H9 (cell line): Measurements from ENCODE around the gene UQCR10. TPM values are rescaled to one million over a fixed set of nuclear protein-coding genes. Genes with fewer than 3 reads are reported as not detected.

Experiments
- DNase-seq: peaks from one replicate; pipeline ENCODE4 v3.0.0-alpha.2; 2017
- H2AFZ ChIP-seq: one replicate; pipeline ENCODE4 v1.6.1; 2013; ENCODE audit warnings: mild to moderate bottlenecking, low read length, control low read depth, moderate library complexity
- H2AK5ac ChIP-seq: 2 replicates; pipeline ENCODE4 v1.6.1; 2013; ENCODE audit warnings: low read length, control low read depth, mixed read lengths; ENCODE audit not compliant: insufficient read length
- H2BK120ac ChIP-seq: one replicate; pipeline ENCODE4 v1.6.1; 2013; ENCODE audit warnings: low read depth, mild to moderate bottlenecking, low read length, control low read depth, inconsistent platforms; ENCODE audit not compliant: poor library complexity, severe bottlenecking
- H2BK12ac ChIP-seq: 2 replicates; pipeline ENCODE4 v1.6.1; 2013; ENCODE audit warnings: low read length, control low read depth, mixed read lengths, low read depth; ENCODE audit not compliant: insufficient read length
- H2BK15ac ChIP-seq: 2 replicates; pipeline ENCODE4 v1.6.1; 2013; ENCODE audit warnings: low read depth, low read length, control low read depth
- H2BK20ac ChIP-seq: one replicate; pipeline ENCODE4 v1.6.1; 2013; ENCODE audit warnings: low read depth, mild to moderate bottlenecking, low read length, control low read depth, inconsistent platforms; ENCODE audit not compliant: poor library complexity, severe bottlenecking
- H2BK5ac ChIP-seq: 2 replicates; pipeline ENCODE4 v1.6.1; 2013; ENCODE audit warnings: low read length, control low read depth, mixed read lengths; ENCODE audit not compliant: insufficient read length
- H3K14ac ChIP-seq: 2 replicates; pipeline ENCODE4 v1.6.1; 2013; ENCODE audit warnings: low read length, control low read depth; ENCODE audit not compliant: insufficient read depth
- H3K18ac ChIP-seq: 2 replicates; pipeline ENCODE4 v1.6.1; 2013; ENCODE audit warnings: low read depth, mild to moderate bottlenecking, mixed read lengths, low read length, control low read depth; ENCODE audit not compliant: insufficient read length
- H3K23ac ChIP-seq: 2 replicates; pipeline ENCODE4 v1.6.1; 2013; ENCODE audit warnings: low read length, control low read depth, mixed read lengths, low read depth; ENCODE audit not compliant: insufficient read length
- H3K23me2 ChIP-seq: 2 replicates; pipeline ENCODE4 v1.6.1; 2013; ENCODE audit warnings: low read depth, mild to moderate bottlenecking, mixed read lengths, low read length, control low read depth; ENCODE audit not compliant: insufficient read length, poor library complexity, severe bottlenecking
- H3K27ac ChIP-seq: 2 replicates; pipeline ENCODE4 v1.5.1; 2013; ENCODE audit warnings: low read length, control low read depth, mixed read lengths, low read depth; ENCODE audit not compliant: insufficient read length
- H3K27me3 ChIP-seq: 2 replicates; pipeline ENCODE4 v1.6.1; 2013; ENCODE audit warnings: low read length, control low read depth, inconsistent platforms; ENCODE audit not compliant: insufficient read depth
- H3K4ac ChIP-seq: 2 replicates; pipeline ENCODE4 v1.6.1; 2013; ENCODE audit warnings: low read depth, mild to moderate bottlenecking, control low read depth, inconsistent platforms, low read length, moderate library complexity
- H3K4me1 ChIP-seq: 2 replicates; pipeline ENCODE4 v1.6.1; 2013; ENCODE audit warnings: low read length, control low read depth, inconsistent platforms; ENCODE audit not compliant: insufficient read depth
- H3K4me2 ChIP-seq: 2 replicates; pipeline ENCODE4 v1.6.1; 2013; ENCODE audit warnings: low read length, control low read depth, mixed read lengths; ENCODE audit not compliant: insufficient read length, insufficient read depth
- H3K56ac ChIP-seq: 2 replicates; pipeline ENCODE4 v1.6.1; 2013; ENCODE audit warnings: low read depth, mild to moderate bottlenecking, mixed read lengths, low read length, control low read depth; ENCODE audit not compliant: insufficient read length
- H3K79me1 ChIP-seq: 2 replicates; pipeline ENCODE4 v1.6.1; 2013; ENCODE audit warnings: low read depth, mild to moderate bottlenecking, moderate library complexity, low read length, control low read depth, inconsistent platforms; ENCODE audit not compliant: insufficient read depth, poor library complexity, severe bottlenecking
- H3K79me2 ChIP-seq: 2 replicates; pipeline ENCODE4 v1.6.1; 2013; ENCODE audit warnings: low read length, control low read depth, inconsistent platforms; ENCODE audit not compliant: insufficient read depth
- H3K9ac ChIP-seq: 2 replicates; pipeline ENCODE4 v1.6.1; 2013; ENCODE audit warnings: low read length, control low read depth, mixed read lengths; ENCODE audit not compliant: insufficient read length; ENCODE audit errors: extremely low read depth
- H3K9me3 ChIP-seq: one replicate; pipeline ENCODE4 v1.6.1; 2013; ENCODE audit warnings: low read depth, low read length, inconsistent platforms; ENCODE audit not compliant: control insufficient read depth
- H3T11ph ChIP-seq: one replicate; pipeline ENCODE4 v1.6.1; 2013; ENCODE audit warnings: mild to moderate bottlenecking, low read length, control low read depth, inconsistent platforms
- H4K20me1 ChIP-seq: one replicate; pipeline ENCODE4 v1.6.1; 2013; ENCODE audit not compliant: control insufficient read depth, insufficient read length, insufficient read depth
- H4K5ac ChIP-seq: 2 replicates; pipeline ENCODE4 v1.6.1; 2013; ENCODE audit warnings: low read depth, mild to moderate bottlenecking, mixed read lengths, low read length, control low read depth; ENCODE audit not compliant: insufficient read length
- H4K8ac ChIP-seq: replicated peaks from 2 replicates; pipeline ENCODE4 v1.6.1; 2013; ENCODE audit warnings: low read length, control low read depth, mixed read lengths, low read depth; ENCODE audit not compliant: insufficient read length
- H4K91ac ChIP-seq: 2 replicates; pipeline ENCODE4 v1.6.1; 2013; ENCODE audit warnings: low read depth, mild to moderate bottlenecking, moderate library complexity, mixed read lengths, low read length, control low read depth; ENCODE audit not compliant: insufficient read length
- H3K27ac Mint-ChIP-seq, 3 experiments: 2 replicates in 2 of 3; 3 replicates in 1 of 3; pipeline ENCODE4 v1.8.0; 2020 to 2021; ENCODE audit warnings: mixed read lengths in 3 of 3, mild to moderate bottlenecking in 1 of 3, moderate library complexity in 1 of 3
- H3K27me3 Mint-ChIP-seq: 2 replicates; pipeline ENCODE4 v1.8.0; 2021; ENCODE audit warnings: low read depth, mild to moderate bottlenecking, moderate library complexity, mixed read lengths
- H3K36me3 Mint-ChIP-seq, 3 experiments: 2 replicates in 2 of 3; 3 replicates in 1 of 3; pipeline ENCODE4 v1.8.0; 2020 to 2021; ENCODE audit warnings: low read depth in 3 of 3, mixed read lengths in 3 of 3; ENCODE audit not compliant: insufficient read depth in 1 of 3
- H3K4me1 Mint-ChIP-seq, 2 experiments: 2 replicates each; pipeline ENCODE4 v1.8.0; 2020; ENCODE audit warnings: mixed read lengths in 2 of 2
- H3K4me3 Mint-ChIP-seq, 2 experiments: 2 replicates in 1 of 2; 3 replicates in 1 of 2; pipeline ENCODE4 v1.8.0; 2020 to 2021; ENCODE audit warnings: mild to moderate bottlenecking in 2 of 2, mixed read lengths in 2 of 2, moderate library complexity in 1 of 2
- H3K9me3 Mint-ChIP-seq, 2 experiments: 2 replicates in 1 of 2; 3 replicates in 1 of 2; pipeline ENCODE4 v1.8.0; 2020; ENCODE audit warnings: mild to moderate bottlenecking in 2 of 2, mixed read lengths in 2 of 2, moderate library complexity in 1 of 2
- CTCF ChIP-seq: fragments of 200-600 bp; sonication (generic); conservative IDR thresholded peaks from 3 replicates; pipeline ENCODE4 v1.8.0; 2021; ENCODE audit warnings: antibody characterized with exemption, mild to moderate bottlenecking
- WGBS: extraction: QIAGEN DNeasy Blood & Tissue Kit; methylation state at CpG from one replicate; pipeline ENCODE4 v1.1.7; 2013; ENCODE audit warnings: missing lambda C conversion rate, low lambda C conversion rate, mixed read lengths; ENCODE audit not compliant: insufficient read length; ENCODE audit errors: extremely low coverage; 5-methylcytosine and 5-hydroxymethylcytosine counted together
- total RNA-seq: library from RNA; stranded (reverse); gene quantifications from 2 replicates; pipeline ENCODE4 v1.2.1, GENCODE V29; 2021

UQCR10 gene
- total RNA-seq, 1 experiment from 2014 or later = 124 TPM

GRCh38 chr22:29798318-29798717, 31.1 kb downstream of the UQCR10 start:
- Mint-ChIP-seq H3K9me3 (no peaks in the 10 kb centered on the region), H3K4me1 (peaks cover 6 to 16% of the 10 kb centered on the region in 2 experiments), H3K36me3 (peaks cover 0 to 49% (median 6%) of the 10 kb centered on the region in 3 experiments; a peak in 4 of 7 replicates), H3K4me3 (no peak overlapping the region), H3K27ac (no peak overlapping the region; a peak in 2 of 7 replicates), H3K27me3 (no peaks in the 10 kb centered on the region)
- H3K27me3 ChIP-seq = no peaks in the 10 kb centered on the region
- H2BK120ac ChIP-seq = no peak overlapping the region
- no peaks in the 10 kb centered on the region for H4K20me1 ChIP-seq
- no peak overlapping the region for H3K14ac ChIP-seq
- H3K56ac ChIP-seq = no peak overlapping the region
- no peak overlapping the region for H3K23ac ChIP-seq
- no peak overlapping the region for H3T11ph ChIP-seq
- no peaks in the 10 kb centered on the region for H3K79me2 ChIP-seq
- no peak overlapping the region for H2BK15ac ChIP-seq
- no peak overlapping the region for H3K9ac ChIP-seq
- no peak overlapping the region for H3K4me2 ChIP-seq
- no CpG with 5 or more reads among the region's 6 CpGs for WGBS
- no peaks in the 10 kb centered on the region for H3K9me3 ChIP-seq
- no peak overlapping the region for H3K27ac ChIP-seq
- no peak overlapping the region for H4K8ac ChIP-seq
- no peak overlapping the region for H2AK5ac ChIP-seq
- H2AFZ ChIP-seq = no peak overlapping the region
- H4K5ac ChIP-seq = no peak overlapping the region
- no peak for DNase-seq
- H3K23me2 ChIP-seq = no peaks in the 10 kb centered on the region
- no peak overlapping the region for H2BK12ac ChIP-seq
- H2BK5ac ChIP-seq = no peak overlapping the region
- no peak overlapping the region for H3K4ac ChIP-seq
- no peak for TF ChIP-seq CTCF
- no peaks in the 10 kb centered on the region for H3K4me1 ChIP-seq
- H3K18ac ChIP-seq = no peak overlapping the region
- H3K79me1 ChIP-seq = no peaks in the 10 kb centered on the region
- no peak overlapping the region for H4K91ac ChIP-seq
- no peak overlapping the region for H2BK20ac ChIP-seq
